Astrocyte of the cerebellum (primary cell): ENCODE results near the gene ARPC1A.

Source experiments
- DNase-seq: peaks from one replicate; pipeline ENCODE4 v3.0.0-alpha.2; 2011; ENCODE audit warnings: low read depth
- H3K4me3 ChIP-seq: 2 replicates; pipeline ENCODE4 v1.5.1; 2011; ENCODE audit warnings: mild to moderate bottlenecking, low read depth, low read length, moderate library complexity
- in situ Hi-C: cut with HindIII; loops from 2 replicates; pipeline ENCODE4 v1.10.0; 2017; ENCODE audit warnings: low sequenced_read_pairs
- TF ChIP-seq, protein P1 (sequence below): IDR thresholded peaks from 2 replicates; pipeline ENCODE4 v1.5.1; 2012; ENCODE audit warnings: low read length, low read depth, moderate library complexity, mild to moderate bottlenecking; ENCODE audit errors: missing control alignments

ARPC1A gene

DNA sequence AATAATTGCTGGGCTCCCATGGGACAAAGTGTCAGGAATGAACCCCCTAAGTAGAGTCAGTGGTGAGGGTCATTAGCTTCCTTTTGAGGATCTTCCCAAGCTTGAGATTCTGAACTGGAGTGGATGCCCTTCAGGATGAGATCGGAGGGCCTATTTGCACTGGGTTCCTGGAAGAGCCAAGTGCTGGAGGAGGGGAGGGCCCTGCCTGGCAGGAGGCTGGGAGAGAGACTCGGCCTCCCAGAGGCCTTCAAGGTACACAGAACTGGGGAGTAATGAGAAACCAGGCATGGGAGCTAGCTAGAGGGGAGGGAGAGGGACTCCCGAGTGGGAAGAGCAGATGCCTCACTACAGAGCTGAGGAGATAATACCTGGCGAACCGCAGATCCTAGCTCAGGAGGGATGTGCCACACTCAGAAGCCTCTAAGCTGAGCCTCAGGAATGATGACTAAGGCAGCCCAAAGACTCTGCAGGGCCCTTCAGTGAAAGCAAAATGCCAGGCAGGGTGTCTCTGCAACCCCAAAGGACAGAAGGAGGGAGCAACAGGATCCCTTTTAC lies 73.3 kb downstream of the ARPC1A start:
- TF ChIP-seq, protein P1, sequence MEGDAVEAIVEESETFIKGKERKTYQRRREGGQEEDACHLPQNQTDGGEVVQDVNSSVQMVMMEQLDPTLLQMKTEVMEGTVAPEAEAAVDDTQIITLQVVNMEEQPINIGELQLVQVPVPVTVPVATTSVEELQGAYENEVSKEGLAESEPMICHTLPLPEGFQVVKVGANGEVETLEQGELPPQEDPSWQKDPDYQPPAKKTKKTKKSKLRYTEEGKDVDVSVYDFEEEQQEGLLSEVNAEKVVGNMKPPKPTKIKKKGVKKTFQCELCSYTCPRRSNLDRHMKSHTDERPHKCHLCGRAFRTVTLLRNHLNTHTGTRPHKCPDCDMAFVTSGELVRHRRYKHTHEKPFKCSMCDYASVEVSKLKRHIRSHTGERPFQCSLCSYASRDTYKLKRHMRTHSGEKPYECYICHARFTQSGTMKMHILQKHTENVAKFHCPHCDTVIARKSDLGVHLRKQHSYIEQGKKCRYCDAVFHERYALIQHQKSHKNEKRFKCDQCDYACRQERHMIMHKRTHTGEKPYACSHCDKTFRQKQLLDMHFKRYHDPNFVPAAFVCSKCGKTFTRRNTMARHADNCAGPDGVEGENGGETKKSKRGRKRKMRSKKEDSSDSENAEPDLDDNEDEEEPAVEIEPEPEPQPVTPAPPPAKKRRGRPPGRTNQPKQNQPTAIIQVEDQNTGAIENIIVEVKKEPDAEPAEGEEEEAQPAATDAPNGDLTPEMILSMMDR, result no peak
- no peak for DNase-seq
- in situ Hi-C loops, result no loop called here
- no peak overlapping the region for H3K4me3 ChIP-seq

DNA sequence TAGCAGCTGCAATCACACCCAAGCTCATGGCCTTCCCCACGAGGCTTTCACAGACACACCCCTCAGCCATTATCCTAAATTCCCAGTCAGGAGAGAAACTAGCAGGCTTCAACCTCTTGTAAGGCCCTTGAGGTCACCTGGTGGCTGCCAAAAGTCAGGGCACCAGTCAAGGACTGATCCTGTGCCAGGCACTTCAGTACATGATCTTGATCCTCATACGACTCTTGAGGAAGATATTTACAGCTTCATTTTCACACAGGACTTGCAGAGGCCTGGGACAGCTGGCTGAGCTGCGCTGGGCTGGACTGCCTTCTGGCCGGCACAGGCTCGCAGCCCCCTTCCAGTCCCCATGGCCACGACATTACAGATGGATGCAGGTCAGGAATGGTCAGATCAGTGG lies 73.9 kb downstream of the ARPC1A start:
- H3K4me3 ChIP-seq, result no peak overlapping the region
- TF ChIP-seq, protein P1, result no peak
- DNase-seq, result no peak
- in situ Hi-C loops, result no loop called here

DNA sequence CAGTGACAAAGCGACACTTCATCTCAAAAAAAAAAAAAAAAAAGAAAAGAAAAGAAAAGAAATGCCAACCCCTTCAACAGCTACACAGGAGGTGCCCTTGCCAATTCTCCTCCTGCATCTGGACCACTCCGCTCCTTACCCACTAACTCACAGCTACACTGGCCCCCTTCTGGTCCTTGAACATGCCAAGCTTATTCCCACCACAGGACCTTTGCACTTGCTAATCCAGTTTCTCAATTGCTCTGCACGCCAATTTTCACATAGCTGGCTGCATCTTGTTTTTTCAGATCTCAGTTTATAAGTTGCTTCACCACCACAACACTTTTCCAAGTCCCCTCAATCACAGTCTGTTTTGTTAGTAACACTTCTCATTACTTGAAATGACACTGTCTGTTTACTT lies 77.2 kb downstream of the ARPC1A start:
- in situ Hi-C loops, result no loop called here
- no peak for DNase-seq
- H3K4me3 ChIP-seq, result no peak overlapping the region
- TF ChIP-seq, protein P1, result no peak

DNA sequence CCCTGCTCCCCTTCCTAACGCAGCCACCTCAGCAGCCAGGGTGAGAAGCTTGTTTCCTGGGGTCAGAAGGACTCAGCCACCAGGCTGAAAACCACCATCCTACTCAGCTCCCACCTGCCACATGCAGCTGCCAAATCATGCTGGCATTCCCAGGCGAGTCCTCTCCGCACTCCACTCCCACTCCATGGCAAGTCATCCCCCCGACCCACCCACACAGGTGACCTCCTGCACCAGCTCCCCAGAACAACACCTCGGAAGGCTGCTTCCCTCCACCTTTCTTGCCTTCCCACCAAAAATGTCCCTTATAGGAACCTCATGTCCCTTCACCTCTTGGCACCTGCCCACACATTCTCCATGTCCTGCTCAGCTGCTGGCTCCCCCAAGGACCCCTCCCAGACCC lies 78.1 kb downstream of the ARPC1A start:
- TF ChIP-seq, protein P1, result no peak
- DNase-seq, result no peak
- in situ Hi-C loops, result no loop called here
- H3K4me3 ChIP-seq, result no peak overlapping the region

DNA sequence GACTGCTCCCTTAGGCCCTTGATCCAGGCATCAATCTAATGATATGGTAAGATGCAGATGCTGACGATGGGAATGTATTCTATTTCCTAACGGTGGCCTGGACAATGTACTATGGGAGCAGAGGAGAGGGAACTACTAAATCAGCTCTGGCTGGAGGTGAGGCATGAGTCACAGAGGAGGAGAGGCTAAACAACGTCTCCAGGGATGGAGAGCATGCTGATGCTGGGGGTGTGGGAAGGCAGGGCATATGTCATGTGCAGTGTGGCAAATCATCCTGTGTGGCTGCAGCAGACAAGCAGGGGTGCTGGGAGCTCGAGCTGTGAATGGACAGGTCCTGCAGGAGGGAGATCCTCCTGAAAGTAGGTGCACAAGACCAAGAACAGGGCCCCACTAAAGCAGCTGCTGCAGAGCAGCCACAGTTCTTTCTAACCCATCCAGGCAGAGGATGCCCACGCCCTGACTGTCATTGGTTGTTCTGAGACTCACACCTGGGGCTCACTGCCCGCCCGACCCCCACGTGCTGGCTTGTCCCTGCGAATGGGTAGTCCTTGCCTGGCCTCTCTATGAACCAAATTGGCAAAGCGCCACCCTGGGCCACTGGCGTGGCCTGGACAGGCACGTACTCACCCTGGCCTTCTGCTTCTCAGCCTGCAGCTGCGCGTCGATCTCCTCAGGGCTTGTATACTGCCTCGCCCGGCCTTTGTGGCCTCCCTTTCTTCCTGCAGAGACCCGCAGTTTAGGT lies 78.7 kb downstream of the ARPC1A start:
- TF ChIP-seq, protein P1, result no peak
- no peak for DNase-seq
- in situ Hi-C loops, result no loop called here
- no peak overlapping the region for H3K4me3 ChIP-seq

DNA sequence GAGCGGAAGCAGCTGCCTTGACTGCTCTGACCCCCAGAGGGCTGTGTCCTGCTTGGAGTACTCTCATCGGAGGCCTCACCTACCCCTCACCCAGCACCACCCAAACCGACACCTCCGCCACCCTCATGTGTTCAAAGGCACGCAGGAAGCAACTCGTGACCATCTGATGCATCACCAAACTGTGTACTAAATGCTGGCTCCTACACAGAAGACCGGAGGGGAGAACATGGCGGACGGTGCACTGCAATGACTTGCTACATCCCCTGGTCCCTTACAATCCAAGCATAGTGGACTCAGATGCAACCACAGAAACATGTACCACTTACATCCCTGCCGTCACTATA lies 79.3 kb downstream of the ARPC1A start:
- TF ChIP-seq, protein P1, result no peak
- H3K4me3 ChIP-seq, result no peak overlapping the region
- in situ Hi-C loops, result no loop called here
- DNase-seq, result no peak
